ENCODE data around the gene OTUD6A.

DNA sequence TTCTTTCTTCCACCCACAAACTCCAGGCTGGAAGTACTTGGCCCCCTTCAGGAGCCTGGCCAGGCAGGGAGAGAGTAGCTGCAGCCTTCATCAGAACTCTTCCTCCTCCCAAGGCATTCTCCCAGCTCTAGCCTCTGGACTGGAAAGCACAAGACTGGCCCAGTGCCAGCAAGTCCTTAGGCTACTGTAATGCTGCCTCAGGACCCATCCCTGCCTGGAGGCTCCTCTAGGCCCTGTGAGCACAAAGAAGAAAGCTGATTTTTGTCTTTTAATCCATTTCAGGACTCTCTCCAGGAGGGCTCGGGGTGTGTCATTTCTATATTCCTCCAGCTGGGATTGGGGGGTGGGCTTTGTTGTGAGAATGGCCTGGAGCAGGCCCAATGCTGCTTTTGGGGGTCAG lies 23.3 kb upstream of the OTUD6A start:
- TF ChIP-seq, protein P1, sequence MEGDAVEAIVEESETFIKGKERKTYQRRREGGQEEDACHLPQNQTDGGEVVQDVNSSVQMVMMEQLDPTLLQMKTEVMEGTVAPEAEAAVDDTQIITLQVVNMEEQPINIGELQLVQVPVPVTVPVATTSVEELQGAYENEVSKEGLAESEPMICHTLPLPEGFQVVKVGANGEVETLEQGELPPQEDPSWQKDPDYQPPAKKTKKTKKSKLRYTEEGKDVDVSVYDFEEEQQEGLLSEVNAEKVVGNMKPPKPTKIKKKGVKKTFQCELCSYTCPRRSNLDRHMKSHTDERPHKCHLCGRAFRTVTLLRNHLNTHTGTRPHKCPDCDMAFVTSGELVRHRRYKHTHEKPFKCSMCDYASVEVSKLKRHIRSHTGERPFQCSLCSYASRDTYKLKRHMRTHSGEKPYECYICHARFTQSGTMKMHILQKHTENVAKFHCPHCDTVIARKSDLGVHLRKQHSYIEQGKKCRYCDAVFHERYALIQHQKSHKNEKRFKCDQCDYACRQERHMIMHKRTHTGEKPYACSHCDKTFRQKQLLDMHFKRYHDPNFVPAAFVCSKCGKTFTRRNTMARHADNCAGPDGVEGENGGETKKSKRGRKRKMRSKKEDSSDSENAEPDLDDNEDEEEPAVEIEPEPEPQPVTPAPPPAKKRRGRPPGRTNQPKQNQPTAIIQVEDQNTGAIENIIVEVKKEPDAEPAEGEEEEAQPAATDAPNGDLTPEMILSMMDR (IDR thresholded peaks at IDR 0.05): no peak
- TF ChIP-seq POLR2A (IDR thresholded peaks at IDR 0.05): no peak

Data from body of pancreas (tissue), 4 donors.